HTR-8/SVneo (cell line): ENCODE results near the gene GCKR.
A peak's percentile ranks its signal among the peaks of the same experiment; 100 is the strongest.
"Not testable (repeated sequence)": the region's sequence is repeated elsewhere in the genome, so short reads cannot be mapped to it uniquely, and the experiment has no call there.

Experiments
- DNase-seq: peaks from one replicate; pipeline ENCODE4 v3.0.0; 2011; ENCODE audit warnings: low spot score, mixed read lengths; ENCODE audit not compliant: insufficient read length
- FAIRE-seq: peaks from 2 replicates; lab custom pipeline; 2011; peaks lifted over from hg19 to GRCh38; lab: Jason Lieb, UNC

The GCKR gene

DNA sequence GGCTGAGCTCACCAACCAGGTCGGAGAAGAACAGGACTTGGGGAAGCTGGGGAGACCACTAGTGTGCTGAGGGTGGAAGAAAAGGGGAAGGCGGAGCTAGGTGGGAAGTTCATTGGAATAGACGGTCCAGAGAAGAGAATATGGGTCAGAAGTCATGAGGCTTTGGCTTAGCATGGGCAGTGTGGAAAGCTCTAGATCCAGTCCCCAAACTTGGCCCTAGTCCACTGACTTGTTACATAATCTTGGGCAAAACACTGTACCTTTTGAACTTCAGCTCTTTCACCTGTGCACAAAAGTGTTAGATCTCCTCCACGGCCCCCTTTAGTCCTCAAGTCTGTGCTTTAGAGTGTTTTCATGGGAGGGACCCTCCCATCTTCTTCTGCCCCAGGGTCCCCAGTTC, 10.7 kb downstream of the GCKR start:
- no peak for DNase-seq
- FAIRE-seq, result no peak

DNA sequence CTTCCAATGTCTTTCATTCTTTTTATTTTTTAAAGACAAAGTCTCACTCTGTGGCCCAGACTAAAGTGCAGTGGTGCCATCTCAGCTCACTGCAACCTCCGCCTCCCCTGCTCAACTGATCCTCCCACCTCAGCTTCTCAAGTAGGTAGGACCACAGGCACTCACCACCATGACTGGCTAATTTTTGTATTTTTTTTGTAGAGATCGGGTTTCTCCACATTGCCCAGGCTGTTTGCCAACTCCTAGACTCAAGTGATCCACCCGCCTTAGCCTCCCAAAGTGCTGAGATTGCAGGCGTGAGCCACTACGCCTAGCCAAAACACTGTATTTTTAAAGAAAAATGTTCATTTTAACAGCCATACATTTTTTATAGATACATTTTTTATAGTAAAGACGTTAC, 12.7 kb downstream of the GCKR start:
- FAIRE-seq (no peak), DNase-seq (no peak)

DNA sequence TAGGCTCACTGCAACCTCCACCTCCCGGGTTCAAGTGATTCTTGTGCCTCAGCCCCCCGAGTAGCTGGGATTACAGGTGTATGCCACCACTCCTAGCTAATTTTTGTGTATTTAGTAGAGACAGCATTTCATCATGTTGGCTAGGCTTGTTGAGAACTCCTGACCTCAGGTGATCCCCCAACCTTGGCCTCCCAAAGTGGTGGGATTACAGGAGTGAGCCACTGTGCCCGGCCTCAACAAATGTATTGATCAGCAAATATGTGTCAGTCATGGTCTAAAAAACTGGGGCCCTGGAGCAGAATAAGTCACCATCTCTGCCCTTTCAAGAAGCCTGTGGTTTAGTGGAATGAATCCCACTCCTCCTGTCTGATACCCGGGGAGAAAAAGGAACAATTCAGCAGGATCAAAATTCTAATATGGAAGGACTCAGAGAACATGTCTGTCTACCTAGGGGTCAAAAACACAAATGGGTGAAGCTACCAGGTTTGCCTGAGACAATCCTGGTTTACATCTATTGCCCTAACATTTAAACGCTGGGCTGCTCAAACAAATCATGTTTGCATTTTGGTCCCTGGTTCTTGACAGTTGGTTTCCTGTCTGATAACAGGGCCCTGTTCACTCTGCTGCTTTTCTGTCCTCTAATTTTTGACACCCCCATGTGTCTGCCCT, 21.6 kb downstream of the GCKR start:
- FAIRE-seq (no peak), DNase-seq (no peak)

DNA sequence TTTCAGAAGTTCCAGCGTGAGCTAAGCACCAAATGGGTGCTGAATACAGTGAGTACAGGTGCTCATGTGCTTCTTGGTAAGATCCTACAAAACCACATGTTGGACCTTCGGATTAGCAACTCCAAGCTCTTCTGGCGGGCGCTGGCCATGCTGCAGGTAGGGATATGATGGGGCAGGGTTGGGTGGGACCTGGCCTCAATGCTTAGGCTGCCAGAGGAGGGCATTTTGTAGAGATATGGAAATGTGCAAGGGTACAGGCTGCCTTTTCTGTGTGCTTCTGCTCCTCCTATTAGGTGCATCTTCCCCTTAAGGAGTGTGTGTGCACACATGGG, 22.1 kb downstream of the GCKR start:
- DNase-seq, result no peak
- no peak for FAIRE-seq

DNA sequence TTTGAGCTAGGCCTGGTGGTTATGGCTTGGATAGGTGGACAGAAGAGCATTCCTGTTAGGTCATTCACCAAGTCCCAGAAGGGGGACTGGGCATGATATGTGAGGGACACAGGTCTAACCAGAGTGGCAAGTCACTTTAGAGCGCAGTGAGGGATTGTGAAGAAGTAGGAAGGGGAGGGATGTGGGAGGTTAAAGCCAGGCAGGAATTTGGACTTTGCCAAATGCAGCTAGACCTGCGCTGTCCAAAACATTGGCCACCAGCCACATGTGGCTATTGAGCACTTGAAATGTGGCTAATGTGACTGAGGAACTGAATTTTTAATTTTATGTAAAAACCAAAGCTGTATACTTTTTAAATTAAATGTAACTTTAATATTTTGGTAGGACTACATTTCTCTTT, 23.7 kb downstream of the GCKR start:
- FAIRE-seq (no peak), DNase-seq (no peak)

DNA sequence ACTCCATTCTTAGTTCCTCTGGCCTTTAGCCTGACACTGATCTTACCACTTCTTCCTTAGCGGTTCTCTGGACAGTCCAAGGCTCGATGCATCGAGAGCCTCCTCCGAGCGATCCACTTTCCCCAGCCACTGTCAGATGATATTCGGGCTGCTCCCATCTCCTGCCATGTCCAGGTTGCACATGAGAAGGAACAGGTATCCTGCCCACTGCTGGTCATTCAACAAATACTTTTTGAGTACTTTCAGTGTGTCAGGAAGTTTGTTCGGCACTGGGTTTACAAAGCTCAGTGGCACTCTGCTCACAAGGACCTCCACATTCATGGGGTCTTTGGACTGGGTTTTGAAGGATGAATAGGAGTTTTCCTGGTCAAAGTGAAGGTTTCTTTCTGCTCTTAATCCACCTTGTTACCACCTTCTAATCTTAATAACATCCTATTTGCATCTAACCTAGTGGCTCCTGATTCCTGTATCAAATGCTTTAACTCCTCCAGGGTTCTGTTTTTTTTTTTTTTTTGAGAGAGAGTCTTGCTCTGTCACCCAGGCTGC, 25.8 kb downstream of the GCKR start:
- FAIRE-seq (no peak), DNase-seq (no peak)

DNA sequence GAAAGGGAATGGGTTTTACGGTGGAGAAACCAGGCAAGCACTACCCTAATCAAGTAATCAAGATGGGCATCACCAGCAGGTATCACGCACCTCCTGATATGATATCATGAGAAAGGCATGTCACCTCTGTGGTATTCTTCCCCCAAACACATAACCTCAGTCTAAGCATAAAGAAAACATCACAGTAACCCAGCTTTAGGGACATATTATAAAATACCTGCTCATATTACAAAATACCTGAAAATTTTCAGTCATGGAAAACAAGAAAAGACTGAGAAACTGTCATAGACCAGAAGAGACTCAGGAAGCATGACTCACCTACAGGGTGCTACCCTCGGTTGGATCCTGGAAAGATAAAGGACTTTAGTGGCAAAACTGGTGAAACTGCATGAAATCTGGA, 30.5 kb downstream of the GCKR start:
- DNase-seq (no peak), FAIRE-seq (no peak)

DNA sequence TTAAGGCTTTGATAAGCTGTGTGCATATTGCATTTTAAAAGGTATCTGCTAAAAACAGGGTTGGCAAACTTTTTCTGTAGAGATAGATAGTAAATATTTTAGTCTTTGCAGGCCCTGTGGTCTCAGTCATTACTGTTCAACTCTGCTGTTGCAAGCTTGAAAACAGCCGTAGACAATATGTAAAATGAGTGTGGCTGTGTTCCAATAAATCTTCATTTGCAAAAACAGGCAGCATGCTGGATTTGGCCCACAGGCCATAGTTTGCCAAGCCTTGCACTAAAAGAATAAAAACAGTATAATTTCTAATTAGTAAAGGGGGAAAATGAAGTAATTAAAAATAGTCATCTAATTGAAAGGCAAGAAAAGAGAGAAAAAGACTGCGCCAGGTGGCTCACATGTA, 35.3 kb downstream of the GCKR start:
- no peak for FAIRE-seq
- no peak for DNase-seq

DNA sequence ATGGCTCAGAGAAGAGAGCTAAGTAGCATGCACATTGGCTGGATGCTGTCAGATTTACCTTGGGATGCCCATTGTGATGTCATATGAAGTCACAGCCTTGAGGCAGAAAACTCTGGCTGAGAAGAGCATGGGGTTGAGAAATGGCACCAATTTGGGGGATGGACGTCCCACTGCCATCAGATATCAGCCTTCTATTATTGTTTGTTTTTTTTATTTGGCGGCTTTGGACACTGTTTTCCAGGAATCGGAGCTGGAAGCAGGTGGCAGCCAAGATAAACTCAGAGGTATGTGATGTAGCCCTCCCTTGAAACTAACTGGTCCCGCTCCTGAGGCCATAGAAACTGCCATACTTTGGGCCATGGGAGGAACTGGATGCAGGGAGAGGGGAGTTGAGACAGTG, 40.6 kb downstream of the GCKR start:
- DNase-seq (no peak), FAIRE-seq (no peak)

DNA sequence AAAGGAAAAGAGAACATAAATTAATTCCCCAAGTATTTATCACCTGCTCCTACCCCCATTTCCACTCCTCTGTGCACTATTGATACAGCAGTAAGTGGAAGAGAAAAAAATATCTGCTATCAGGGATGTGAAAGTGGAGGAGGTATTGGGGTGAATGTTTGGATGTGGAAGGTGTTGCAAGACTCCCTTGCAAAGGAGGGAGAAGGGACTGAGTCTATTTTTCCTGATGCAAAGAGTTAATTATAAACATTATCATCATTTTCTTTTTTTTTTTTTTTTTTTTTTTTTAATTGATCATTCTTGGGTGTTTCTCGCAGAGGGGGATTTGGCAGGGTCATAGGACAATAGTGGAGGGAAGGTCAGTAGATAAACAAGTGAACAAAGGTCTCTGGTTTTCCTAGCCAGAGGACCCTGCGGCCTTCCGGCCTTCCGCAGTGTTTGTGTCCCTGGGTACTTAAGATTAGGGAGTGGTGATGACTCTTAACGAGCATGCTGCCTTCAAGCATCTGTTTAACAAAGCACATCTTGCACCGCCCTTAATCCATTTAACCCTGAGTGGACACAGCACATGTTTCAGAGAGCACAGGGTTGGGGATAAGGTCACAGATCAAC, 42.3 kb downstream of the GCKR start:
- FAIRE-seq, DNase-seq: not testable (repeated sequence)

DNA sequence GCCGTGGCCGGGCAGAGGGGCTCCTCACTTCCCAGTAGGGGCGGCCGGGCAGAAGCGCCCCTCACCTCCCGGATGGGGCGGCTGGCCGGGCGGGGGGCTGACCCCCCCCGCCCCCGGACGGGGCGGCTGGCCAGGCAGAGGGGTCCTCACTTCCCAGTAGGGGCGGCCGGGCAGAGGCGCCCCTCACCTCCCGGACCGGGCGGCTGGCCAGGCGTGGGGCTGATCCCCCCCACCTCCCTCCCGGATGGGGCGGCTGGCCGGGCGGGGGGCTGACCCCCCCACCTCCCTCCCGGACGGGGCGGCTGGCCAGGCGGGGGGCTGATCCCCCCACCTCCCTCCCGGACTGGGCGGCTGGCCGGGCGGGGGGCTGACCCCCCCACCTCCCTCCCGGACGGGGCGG, 43.0 kb downstream of the GCKR start:
- not testable (repeated sequence) for FAIRE-seq, DNase-seq

DNA sequence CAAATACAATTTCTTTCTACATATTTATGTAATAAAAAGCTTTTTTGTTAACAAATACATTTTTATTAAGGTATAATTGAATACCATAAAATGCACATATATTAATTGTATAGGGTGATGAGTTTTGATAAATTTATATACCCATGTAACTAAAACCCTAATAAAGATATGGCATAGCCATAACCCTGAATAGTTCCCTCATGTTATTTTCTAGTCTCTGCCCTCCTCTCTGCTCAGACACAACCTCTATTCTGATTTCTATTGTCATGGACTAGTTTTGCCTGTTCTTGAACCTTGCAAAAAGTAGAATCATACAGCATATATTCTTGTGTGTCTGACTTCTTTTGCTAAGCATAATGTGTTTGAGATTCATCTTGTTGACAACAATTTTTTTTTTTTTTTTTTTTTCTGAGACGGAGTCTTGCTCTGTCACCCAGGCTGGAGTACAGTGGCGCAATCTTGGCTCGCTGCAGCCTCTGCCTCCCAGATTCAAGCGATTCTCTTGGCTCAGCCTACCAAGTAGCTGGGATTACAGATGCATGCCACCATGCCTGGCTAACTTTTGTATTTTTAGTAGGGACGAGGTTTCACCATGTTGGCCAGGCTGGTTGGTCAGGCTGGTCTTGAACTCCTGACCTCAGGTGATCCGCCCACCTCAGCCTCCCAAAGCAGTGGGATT, 47.6 kb downstream of the GCKR start:
- no peak for FAIRE-seq
- no peak for DNase-seq

DNA sequence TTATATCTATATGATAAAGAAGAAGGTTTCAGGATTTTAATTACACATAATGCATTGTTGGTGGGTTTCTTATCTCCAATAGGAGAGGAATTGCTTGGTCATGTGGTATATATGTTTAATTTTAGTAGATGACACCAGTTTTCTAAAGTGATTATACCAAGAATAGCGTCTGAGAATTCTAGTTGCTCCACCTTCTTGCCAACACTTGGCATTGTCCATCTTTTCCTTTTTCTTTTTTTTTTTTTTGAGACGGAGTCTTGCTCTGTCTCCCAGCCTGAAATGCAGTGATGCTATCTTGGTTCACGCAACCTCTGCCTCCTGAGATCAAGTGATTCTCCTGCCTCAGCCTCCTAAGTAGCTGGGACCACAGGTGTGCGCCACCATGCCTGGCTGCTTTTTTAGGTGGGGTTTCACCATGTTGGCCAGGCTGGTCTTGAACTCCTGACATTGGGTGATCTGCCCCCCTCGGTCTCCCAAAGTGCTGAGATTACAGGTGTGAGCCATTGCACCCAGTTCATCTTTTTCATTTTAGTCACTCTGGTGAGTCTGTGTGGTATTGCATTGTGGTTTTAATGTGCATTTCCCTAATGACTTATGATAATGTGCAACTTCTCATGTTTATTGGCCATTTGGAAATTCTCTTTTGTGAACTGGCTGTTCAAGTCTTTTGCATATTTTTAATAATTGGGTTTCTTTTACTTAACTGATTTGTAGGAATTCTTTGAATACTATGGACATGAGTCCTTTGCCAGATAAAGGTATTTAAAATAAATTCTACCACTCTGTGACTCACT, 48.9 kb downstream of the GCKR start:
- DNase-seq (no peak), FAIRE-seq (no peak)

DNA sequence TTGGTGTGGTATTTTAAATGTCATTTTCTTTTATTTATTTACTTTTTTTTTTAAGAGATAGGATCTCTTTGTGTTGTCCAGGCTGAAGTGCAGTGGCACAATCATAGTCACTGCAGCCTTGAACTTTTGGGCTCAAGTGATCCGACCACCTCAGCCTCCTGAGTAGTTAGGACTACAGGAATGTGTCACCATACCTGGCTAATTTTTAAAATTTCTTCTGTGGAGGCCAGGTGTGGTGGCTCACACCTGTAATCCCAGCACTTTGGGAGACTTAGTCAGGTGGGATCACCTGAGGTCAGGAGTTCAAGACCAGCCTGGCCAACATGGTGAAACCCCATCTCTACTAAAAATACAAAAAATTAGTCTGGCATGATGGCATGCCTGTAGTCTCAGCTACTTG, 52.7 kb downstream of the GCKR start:
- DNase-seq (no peak), FAIRE-seq (no peak)

DNA sequence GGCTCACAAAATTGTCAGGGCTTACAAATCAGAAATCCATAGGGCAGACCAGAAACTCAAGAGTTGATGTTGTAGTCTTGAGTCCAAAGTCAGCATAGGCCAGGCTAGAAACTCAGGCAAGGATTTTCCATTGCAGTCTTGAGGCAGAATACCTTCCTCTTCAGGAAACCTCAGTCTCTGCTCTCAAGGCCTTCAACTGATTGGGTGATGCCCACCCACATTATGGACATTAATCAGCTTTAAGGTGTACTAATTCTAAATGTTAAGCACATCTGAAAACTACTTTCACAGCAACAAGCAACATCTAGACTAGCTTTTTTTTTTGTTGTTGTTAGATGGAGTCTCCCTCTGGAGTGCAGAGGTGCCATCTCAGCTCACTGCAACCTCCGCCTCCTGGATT, 54.9 kb downstream of the GCKR start:
- DNase-seq (no peak), FAIRE-seq (no peak)

DNA sequence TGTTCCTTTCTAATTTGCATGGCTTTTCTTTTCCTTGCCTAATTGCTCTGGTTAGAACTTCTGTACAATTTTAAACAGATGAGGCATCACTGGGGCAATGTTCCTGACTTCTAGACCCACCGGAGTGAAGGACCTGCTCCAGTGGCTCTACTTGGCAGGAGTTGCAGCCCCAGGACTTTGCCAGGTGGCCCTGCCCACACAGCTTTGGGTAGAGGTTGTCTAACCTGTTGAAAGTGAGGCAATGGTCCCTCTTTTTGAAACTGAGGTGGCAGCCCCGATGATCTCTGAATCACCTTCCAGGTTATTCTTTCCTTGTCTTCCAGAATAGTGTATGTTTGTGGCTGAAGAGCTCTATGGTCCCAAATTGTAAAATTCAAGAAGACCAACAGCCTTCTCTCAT, 56.3 kb downstream of the GCKR start:
- DNase-seq (no peak), FAIRE-seq (peak; percentile 13)

DNA sequence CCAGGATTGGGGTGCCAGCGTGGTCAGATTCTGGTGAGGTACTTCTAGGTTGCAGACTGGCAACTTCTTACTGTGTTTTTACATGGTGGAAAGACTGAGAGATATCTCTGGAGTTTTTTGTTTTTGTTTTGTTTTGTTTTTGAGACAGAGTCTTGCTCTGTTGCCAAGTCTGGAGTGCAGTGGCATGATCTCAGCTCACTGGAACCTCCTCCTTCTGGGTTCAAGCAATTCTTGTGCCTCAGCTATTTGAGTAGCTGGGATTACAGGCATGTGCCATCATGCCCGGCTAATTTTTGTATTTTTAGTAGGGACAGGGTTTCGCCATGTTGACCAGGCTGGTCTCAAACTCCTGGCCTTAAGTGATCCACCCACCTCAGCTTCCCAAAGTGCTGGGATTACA, 57.8 kb downstream of the GCKR start:
- not testable (repeated sequence) for DNase-seq, FAIRE-seq

DNA sequence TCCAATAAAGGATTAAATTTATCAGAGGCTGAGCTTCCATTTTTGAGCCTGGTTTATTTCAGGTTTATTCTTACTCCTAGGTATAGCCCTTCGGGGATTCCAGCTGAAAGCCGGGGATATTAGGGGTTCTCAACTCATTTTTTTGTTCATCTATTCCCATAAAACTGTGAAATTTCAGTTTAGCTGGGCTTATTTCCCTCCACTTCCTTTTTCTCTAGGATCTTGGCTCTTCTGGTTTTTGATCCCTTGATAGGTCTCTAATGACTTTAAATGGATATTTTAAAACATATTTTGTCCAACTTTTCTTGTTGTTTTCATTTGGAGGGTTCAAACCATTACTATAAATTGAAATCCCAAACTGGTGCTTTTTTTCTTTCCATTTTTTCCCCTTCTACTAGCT, 62.6 kb downstream of the GCKR start:
- DNase-seq (no peak), FAIRE-seq (no peak)

DNA sequence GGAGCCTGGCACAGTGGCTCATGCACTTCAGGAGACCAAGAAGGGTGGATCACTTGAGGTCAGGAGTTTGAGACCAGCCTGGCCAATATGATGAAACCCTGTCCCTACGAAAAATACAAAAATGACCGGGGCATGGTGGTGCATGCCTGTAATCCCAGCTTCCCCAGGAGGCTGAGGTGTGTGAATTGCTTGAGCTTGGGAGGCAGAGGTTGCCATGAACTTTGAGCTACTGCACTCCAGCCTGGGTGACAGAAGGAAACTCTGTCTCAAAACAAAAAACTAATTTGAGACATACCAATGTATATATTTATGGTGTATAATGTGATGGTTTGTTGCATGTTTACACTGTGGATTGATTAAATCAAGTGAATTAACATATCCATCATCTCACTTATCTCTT, 64.4 kb downstream of the GCKR start:
- DNase-seq (no peak), FAIRE-seq (no peak)

DNA sequence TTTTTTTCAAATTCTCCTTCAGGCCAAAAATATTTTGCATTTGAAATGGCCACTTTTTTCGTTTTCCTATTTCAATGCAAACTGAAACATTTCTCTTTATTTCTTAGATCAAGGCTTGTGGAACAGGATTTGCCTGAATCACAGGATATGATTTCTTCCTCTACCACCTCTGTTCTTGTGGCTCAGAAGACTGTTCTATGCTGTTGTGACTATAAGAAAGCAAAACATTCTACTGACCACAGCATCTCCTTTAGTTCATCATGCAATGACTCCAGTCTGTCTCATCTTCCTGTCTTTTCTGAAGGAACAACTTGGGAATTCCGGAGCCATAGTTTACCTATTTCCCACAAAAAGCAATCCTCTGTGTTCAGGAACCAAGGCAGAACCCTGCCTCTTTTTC, 70.0 kb downstream of the GCKR start:
- peak; percentile 32 for DNase-seq

DNA sequence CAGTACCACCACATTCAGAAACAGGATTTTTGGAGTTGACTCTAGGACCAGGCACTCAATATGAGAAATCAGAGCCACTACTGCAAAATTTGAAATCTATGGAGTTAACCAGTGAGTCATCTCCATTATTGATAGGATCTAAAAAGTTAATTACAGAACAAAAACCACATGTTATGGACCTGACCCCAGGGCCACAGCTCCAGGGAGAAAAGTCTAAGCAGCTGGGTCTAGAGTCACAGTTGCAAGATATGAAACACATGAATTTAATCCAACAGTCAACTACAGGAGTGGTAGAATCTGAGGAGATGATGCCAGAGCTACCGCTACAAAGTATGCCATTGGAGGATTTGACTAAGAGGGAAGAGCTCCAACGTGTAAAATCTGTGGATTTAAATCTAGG, 72.8 kb downstream of the GCKR start:
- no peak for FAIRE-seq
- DNase-seq, result no peak

More for the DNA sequence above, 70.0 kb downstream of the GCKR start:
- no peak for FAIRE-seq
